Activated CD4-positive, alpha-beta T cell treated with anti-CD3 and anti-CD28 coated beads for 36 hours (primary cell): ENCODE results near the gene WDR73. TPM values are rescaled to one million over a fixed set of nuclear protein-coding genes. Genes with fewer than 3 reads are reported as not detected.
A peak's percentile ranks its signal among the peaks of the same experiment; 100 is the strongest.

Experiments
- ATAC-seq: fragments of 200-7000 bp; cut with Tn5 transposase; one replicate; pipeline ENCODE4 v1.10.0; 2021; ENCODE audit warnings: mild to moderate bottlenecking, moderate library complexity
- CTCF ChIA-PET: fragments of 350-600 bp; sonication (Branson Sonifier 250); formaldehyde crosslinking; loops from one replicate; lab custom pipeline; 2021; ENCODE audit warnings: antibody characterized with exemption; lab: Charles Lee
- POLR2A ChIA-PET: fragments of 350-600 bp; sonication (Branson Sonifier 250); formaldehyde crosslinking; loops from one replicate; lab custom pipeline; 2021; ENCODE audit warnings: antibody characterized with exemption, inconsistent platforms; lab: Charles Lee
- DNase-seq: peaks from one replicate; pipeline ENCODE4 v3.0.0-alpha.2; 2020
- H3K27ac Mint-ChIP-seq: one replicate; pipeline ENCODE4 v1.8.0; 2021; ENCODE audit warnings: mixed read lengths
- H3K27me3 Mint-ChIP-seq: one replicate; pipeline ENCODE4 v1.8.0; 2021; ENCODE audit warnings: mixed read lengths
- H3K36me3 Mint-ChIP-seq: one replicate; pipeline ENCODE4 v1.8.0; 2021; ENCODE audit warnings: low read depth, mixed read lengths
- H3K4me1 Mint-ChIP-seq: one replicate; pipeline ENCODE4 v1.8.0; 2021; ENCODE audit warnings: mixed read lengths
- H3K4me3 Mint-ChIP-seq: one replicate; pipeline ENCODE4 v1.8.0; 2021; ENCODE audit warnings: mild to moderate bottlenecking, moderate library complexity, mixed read lengths
- H3K9me3 Mint-ChIP-seq: one replicate; pipeline ENCODE4 v1.8.0; 2021; ENCODE audit warnings: low read depth, mixed read lengths
- intact Hi-C, 2 experiments: fragments of 100-400 bp; cut with DNase I in 1 of 2; cut with micrococcal nuclease in 1 of 2; formaldehyde crosslinking; loops; one replicate each; pipeline versions ENCODE4 v1.14.2 to v1.15.1; 2022 to 2024; cut with DNase I, micrococcal nuclease
- total RNA-seq, 2 experiments: library from RNA; stranded (reverse); gene quantifications; one replicate each; pipeline ENCODE4 v1.2.3, GENCODE V29; 2021

The WDR73 gene
- total RNA-seq, 2 experiments from 2014 or later = 12.4 to 13.3 TPM

DNA sequence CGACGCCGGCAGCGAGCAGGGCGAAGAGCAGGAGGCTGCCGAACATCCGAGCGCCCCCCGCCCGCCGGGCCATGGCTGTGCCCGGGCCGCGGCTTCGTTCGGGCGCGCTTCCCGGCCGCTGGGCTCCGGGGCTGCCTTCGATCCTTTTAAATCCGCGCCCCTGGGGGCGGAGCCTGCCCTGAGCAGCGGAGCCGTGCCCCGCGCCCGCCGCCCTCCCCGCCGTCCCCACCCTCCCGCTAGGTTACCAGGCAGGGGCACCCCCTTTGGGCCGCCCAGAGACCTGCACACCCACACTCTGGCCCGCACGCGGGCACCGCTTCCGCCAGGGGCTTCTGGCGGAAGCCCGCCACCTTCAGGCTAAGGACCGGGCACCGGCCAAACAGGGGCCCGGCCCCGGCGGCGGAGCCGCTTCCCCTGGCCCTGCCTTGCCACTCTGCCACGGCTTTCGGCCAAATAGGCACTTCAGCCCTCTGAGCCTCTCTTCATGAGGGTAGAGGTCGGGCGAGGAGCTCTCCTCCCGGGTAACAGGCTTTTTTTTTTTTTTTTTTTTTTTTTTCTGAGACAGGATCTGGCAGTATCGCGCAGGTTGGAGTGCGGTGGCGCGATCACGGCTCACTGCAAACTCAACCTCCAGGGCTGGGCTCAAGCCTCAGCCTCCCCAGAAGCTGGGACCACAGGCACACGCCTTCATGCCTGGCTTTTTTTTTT, 4.2 kb upstream of the WDR73 start, which contains the start of gene NMB:
NMB (minus strand) TSS at position 120 of the 708 bp plus-strand sequence; CDS start at position 73, 47 bp downstream.
- Mint-ChIP-seq H3K27ac (peak within 1 kb of the TSS; percentile 66), H3K4me3 (peak within 1 kb of the TSS; percentile 69), H3K36me3 (peaks cover under 1% of the 10 kb centered on the region), H3K9me3 (no peaks in the 10 kb centered on the region), H3K4me1 (peaks cover 30% of the 10 kb centered on the region), H3K27me3 (no peaks in the 10 kb centered on the region)
- ATAC-seq (peak; percentile 56), DNase-seq (peak; percentile 89)
- POLR2A ChIA-PET = interaction anchor here (0.6 to 1.0 kb wide), 4 partner anchors 48 to 116 kb away, joined by 3 to 4 read pairs (median 4); no protein-coding TSS in a partner anchor
- intact Hi-C loops = loop anchor here in 1 of 2 experiments (1.0 kb wide), 4 partner anchors 58 to 90 kb away; partner anchors contain the start of genes SEC11A and ZNF592
- CTCF ChIA-PET = interaction anchor here (0.6 to 1.3 kb wide), 9 partner anchors 15 to 310 kb away, joined by 3 to 6 read pairs (median 3); no protein-coding TSS in a partner anchor

DNA sequence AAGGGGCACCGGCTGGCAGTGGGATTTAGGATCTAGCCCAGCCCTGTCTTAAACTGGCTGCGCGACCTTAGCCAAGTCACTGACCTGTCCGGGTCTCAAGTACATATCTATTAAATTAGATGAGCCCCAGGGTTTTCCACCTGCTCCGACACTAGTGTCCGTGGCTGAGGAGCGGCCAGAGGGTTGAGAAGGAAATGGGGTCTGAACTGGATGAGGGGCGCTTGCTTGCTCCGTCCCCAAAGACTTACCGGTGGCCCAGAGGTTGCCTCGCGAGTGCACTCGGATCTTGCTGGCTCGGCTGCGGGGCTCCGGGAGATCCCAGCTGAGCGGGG, 3.6 kb upstream of the WDR73 start:
- POLR2A ChIA-PET = no interaction called here
- peaks cover 3% of the 10 kb centered on the region for H3K36me3 Mint-ChIP-seq
- H3K9me3 Mint-ChIP-seq = no peaks in the 10 kb centered on the region
- H3K4me1 Mint-ChIP-seq = peaks cover 34% of the 10 kb centered on the region
- H3K27ac Mint-ChIP-seq = peak overlapping the region; percentile 66
- peak overlapping the region; percentile 69 for H3K4me3 Mint-ChIP-seq
- DNase-seq (no peak), ATAC-seq (no peak)
- H3K27me3 Mint-ChIP-seq = no peaks in the 10 kb centered on the region
- CTCF ChIA-PET = interaction anchor here (0.7 to 2.0 kb wide), 3 partner anchors 22 to 310 kb away, joined by 3 to 4 read pairs (median 4); no protein-coding TSS in a partner anchor
- intact Hi-C loops = loop anchor here in 1 of 2 experiments (1.0 kb wide), 4 partner anchors 59 to 91 kb away; partner anchors contain the start of genes SEC11A and ZNF592

DNA sequence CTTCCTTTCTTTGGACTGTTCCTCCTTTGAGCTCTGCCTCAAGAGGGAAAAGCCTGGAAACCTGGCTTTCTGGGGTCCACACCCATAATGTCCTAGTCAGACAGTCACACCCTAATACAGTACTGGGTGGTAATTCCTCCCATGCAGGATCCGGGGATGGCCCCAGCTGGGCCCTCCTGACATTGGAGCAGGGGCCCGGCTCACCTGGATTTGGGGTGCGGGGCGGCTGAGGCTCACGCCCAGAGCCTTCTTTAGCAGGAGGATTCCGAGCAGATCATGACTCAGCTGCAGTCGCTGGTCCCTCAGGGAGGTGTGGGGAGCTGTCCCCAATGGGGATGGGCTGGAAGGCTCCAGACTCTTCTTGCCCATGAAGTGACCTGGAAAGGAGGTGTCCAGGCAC, 2.9 kb upstream of the WDR73 start:
- H3K27ac Mint-ChIP-seq = no peak overlapping the region
- ChIA-PET POLR2A (no interaction called here), CTCF (interaction anchor here (0.8 to 2.0 kb wide), 4 partner anchors 19 to 219 kb away, joined by 3 to 4 read pairs (median 4); no protein-coding TSS in a partner anchor)
- peak overlapping the region; percentile 69 for H3K4me3 Mint-ChIP-seq
- no peaks in the 10 kb centered on the region for H3K27me3 Mint-ChIP-seq
- H3K9me3 Mint-ChIP-seq = no peaks in the 10 kb centered on the region
- H3K4me1 Mint-ChIP-seq = peaks cover 38% of the 10 kb centered on the region
- no peak for DNase-seq
- intact Hi-C loops = no loop called here
- peaks cover 7% of the 10 kb centered on the region for H3K36me3 Mint-ChIP-seq
- no peak for ATAC-seq

DNA sequence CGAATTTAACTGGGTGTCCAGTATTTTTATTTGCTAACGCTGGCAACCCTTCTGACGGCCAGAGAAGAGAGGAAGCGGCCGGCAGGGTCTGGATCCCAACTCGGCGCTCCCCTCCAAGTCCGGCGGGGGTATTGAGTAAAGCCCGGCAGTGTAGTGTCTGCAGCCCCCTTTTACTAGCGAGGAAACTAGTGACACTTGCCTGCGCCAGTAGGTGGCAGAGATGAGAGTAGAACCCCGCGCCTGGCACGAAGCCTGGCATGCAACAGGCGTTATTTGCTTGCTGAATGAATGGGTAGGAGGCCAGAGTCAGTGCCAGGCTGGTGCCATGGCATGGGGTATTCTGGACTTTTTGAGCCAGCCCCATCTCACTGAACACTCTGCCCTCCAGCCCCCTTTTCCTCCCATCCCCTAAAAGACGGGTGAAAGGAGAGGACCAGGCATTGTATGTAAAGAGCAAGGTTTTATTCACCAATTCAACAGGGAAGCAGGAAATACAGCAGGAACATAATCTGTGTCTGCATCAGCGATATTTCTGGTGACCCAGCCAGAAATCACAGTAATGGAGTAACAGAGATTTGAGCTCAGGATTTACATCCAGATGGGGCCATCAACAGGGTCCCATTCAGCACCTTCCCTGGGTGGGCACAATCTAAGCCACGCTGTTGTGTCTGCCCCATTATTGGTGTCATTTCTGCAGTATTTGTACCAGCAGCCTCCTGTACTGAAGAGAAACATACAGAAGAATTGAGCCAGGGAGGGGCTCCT, 788 bp upstream of the WDR73 start:
- ATAC-seq = peak; percentile 67
- peaks cover 42% of the 10 kb centered on the region for H3K4me1 Mint-ChIP-seq
- ChIA-PET CTCF (interaction anchor here (0.5 to 2.3 kb wide), 18 partner anchors 8 to 326 kb away, joined by 3 to 7 read pairs (median 4); partner anchors contain the start of gene SEC11A), POLR2A (interaction anchor here (0.6 to 1.5 kb wide), 5 partner anchors 23 to 326 kb away, joined by 3 to 6 read pairs (median 3); no protein-coding TSS in a partner anchor)
- no peaks in the 10 kb centered on the region for H3K9me3 Mint-ChIP-seq
- H3K4me3 Mint-ChIP-seq = peak overlapping the region; percentile 93
- DNase-seq = peak; percentile 90
- intact Hi-C loops = loop anchor here (1.0 to 2.0 kb wide), 13 partner anchors 14 to 326 kb away; partner anchors contain the start of genes SEC11A (in 2 of the 2), ZNF592 (in 2 of the 2) and PDE8A (in 1 of the 2)
- peaks cover 12% of the 10 kb centered on the region for H3K36me3 Mint-ChIP-seq
- no peaks in the 10 kb centered on the region for H3K27me3 Mint-ChIP-seq
- H3K27ac Mint-ChIP-seq = peak overlapping the region; percentile 63

DNA sequence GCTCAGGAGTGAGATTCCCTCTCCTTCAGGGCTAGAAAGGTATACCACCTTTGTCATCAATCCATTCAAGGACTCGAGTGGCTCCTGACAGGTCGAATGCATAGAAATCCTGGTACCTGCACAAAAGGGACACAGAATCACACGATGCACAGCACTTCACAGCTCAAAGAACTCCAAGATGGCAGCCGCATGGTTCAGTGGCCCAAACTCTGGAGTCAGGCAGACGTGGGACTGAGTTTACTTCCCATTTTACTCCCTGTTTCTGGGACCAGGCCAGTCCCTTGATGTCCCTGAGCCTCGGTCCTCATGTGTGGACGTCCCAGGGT, 536 bp downstream of the WDR73 start:
- Mint-ChIP-seq H3K27me3 (no peaks in the 10 kb centered on the region), H3K27ac (peak overlapping the region; percentile 93), H3K36me3 (peaks cover 17% of the 10 kb centered on the region), H3K4me3 (peak overlapping the region; percentile 93), H3K9me3 (no peaks in the 10 kb centered on the region), H3K4me1 (peaks cover 35% of the 10 kb centered on the region)
- intact Hi-C loops = no loop called here
- ChIA-PET POLR2A (interaction anchor here (0.8 to 1.5 kb wide), 7 partner anchors 18 to 327 kb away, joined by 3 to 6 read pairs (median 4); partner anchors contain the start of gene SEC11A), CTCF (interaction anchor here (0.6 to 2.4 kb wide), 18 partner anchors 10 to 327 kb away, joined by 3 to 7 read pairs (median 4); partner anchors contain the start of genes ALPK3 and SEC11A)
- ATAC-seq (no peak), DNase-seq (peak; percentile 38)

DNA sequence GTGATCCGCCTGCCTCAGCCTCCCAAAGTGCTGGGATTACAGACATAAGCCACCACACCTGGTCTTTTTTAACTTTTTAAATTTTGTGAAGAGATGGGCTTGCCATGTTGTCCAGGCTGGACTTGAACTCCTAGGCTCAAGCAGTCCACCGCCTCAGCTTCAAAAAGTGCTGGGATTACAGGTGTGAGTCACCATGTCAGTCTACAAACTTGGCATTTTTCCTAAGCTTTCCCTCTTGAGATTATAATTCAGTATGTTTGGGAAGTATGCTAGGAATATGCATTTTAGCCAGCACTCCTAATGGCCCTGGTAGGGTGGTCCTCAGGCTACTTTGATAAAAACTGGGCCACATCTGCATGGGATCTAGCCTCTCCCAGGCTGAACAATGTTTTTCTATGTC, 4.4 kb downstream of the WDR73 start:
- CTCF ChIA-PET = interaction anchor here (0.7 to 1.1 kb wide), 3 partner anchors 11 to 225 kb away, joined by 3 read pairs; no protein-coding TSS in a partner anchor
- H3K27ac Mint-ChIP-seq = no peak overlapping the region

DNA sequence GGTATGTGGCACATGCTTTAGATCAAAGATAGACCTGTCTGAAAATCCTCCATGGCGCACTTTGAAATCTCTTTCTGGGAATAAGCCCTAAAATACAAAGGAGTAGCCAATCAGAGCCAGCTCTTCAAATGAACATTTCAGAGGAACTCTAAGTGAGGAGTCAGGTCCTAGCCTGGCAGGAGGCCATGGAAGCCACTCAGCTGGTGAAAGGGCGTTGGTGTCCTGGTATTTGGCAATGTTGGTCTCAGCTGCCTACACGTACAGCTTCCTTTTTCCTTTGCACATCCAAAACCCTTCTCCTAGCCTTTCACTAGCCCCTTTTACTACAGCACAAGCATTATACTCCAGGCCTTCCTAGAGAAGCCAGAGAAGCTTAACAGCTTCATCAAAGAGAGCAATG, 5.5 kb downstream of the WDR73 start:
- intact Hi-C loops = no loop called here
- Mint-ChIP-seq H3K27ac (peak overlapping the region; percentile 79), H3K4me1 (peaks cover 28% of the 10 kb centered on the region), H3K4me3 (no peak overlapping the region), H3K27me3 (no peaks in the 10 kb centered on the region), H3K9me3 (no peaks in the 10 kb centered on the region), H3K36me3 (peaks cover 44% of the 10 kb centered on the region)
- no peak for DNase-seq
- POLR2A ChIA-PET = no interaction called here
- ATAC-seq = no peak
- CTCF ChIA-PET = interaction anchor here (0.9 to 1.1 kb wide), 2 partner anchors 10 to 11 kb away, joined by 3 read pairs; no protein-coding TSS in a partner anchor

More for the DNA sequence above, 4.4 kb downstream of the WDR73 start:
- Mint-ChIP-seq H3K4me1 (peaks cover 28% of the 10 kb centered on the region), H3K27me3 (no peaks in the 10 kb centered on the region), H3K4me3 (no peak overlapping the region), H3K9me3 (no peaks in the 10 kb centered on the region), H3K36me3 (peaks cover 40% of the 10 kb centered on the region)
- intact Hi-C loops = no loop called here
- ATAC-seq = no peak
- no peak for DNase-seq
- POLR2A ChIA-PET = no interaction called here

DNA sequence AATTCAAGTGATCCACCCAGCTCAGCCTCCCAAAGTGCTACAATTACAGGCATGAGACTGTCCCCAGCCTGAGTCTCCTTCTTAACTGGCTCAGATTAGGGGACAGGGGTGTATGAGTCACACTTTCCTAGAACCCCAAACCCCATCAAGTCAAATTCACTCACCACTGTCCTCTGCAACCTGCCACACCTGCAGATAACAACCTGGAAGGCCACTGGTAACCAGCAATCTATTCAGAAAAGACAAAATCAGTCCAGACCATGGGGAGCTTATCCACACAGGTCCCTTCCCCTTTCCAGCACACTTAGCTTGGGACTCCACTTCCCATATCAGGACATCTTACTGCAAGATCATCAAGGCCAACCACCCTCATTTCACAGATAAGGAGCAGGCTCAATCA, 6.4 kb downstream of the WDR73 start:
- CTCF ChIA-PET = interaction anchor here (0.6 to 1.1 kb wide), 3 partner anchors 13 to 103 kb away, joined by 3 read pairs; no protein-coding TSS in a partner anchor
- peaks cover 47% of the 10 kb centered on the region for H3K36me3 Mint-ChIP-seq
- peak overlapping the region; percentile 18 for H3K27ac Mint-ChIP-seq

DNA sequence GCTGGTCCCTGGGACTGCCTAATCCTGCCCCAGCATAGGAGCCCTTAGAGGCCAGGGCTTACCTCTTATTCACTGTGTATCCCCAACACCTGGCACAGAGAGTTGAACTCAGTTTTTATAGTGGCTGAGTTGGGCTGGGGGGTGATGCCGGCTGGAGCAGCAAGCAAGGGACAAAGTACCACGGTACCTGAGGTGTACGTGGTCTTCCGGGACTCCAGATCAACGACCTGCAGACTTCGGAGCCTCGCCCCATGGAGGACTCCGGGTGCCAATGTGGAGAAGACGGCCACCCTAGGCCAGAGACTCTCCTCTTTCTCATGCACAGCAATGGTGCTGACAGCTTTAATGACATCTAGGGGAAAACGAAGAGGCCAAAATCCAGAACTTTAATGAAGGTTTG, 8.1 kb downstream of the WDR73 start:
- Mint-ChIP-seq H3K27ac (no peak overlapping the region), H3K36me3 (peaks cover 49% of the 10 kb centered on the region), H3K4me1 (peaks cover 13% of the 10 kb centered on the region), H3K4me3 (no peak overlapping the region), H3K9me3 (no peaks in the 10 kb centered on the region), H3K27me3 (no peaks in the 10 kb centered on the region)
- CTCF ChIA-PET = interaction anchor here (0.7 kb wide), 1 partner anchor 11 kb away, joined by 3 read pairs; no protein-coding TSS in a partner anchor
- intact Hi-C loops = no loop called here
- DNase-seq = no peak
- ATAC-seq = no peak
- POLR2A ChIA-PET = no interaction called here

More for the DNA sequence above, 6.4 kb downstream of the WDR73 start:
- intact Hi-C loops = no loop called here
- Mint-ChIP-seq H3K4me3 (no peak overlapping the region), H3K9me3 (no peaks in the 10 kb centered on the region), H3K27me3 (no peaks in the 10 kb centered on the region), H3K4me1 (peaks cover 21% of the 10 kb centered on the region)
- DNase-seq (no peak), ATAC-seq (no peak)
- POLR2A ChIA-PET = no interaction called here

DNA sequence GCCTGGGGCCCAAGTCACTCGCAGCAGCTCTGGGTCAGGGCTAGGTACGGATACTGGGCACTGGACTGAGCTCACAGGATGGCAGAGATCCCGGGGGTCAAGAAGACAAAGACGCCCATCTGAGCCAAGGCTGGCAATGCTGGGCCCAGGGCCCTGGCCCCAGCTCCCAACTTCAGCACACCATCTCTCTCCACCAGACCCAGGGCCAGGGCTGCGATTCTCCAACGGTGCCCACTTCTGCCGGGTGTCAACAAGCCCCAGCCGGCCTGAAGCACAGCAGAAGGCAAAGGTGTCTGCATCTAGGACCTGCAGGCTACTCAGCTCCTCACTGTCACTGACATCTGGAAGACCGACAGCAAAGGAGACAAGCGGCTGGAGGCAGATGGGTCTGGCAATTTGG, 8.6 kb downstream of the WDR73 start:
- H3K4me1 Mint-ChIP-seq = peaks cover 18% of the 10 kb centered on the region
- peaks cover 52% of the 10 kb centered on the region for H3K36me3 Mint-ChIP-seq
- ChIA-PET POLR2A (interaction anchor here (0.7 to 0.8 kb wide), 2 partner anchors 9 to 97 kb away, joined by 4 to 8 read pairs; no protein-coding TSS in a partner anchor), CTCF (interaction anchor here (0.7 kb wide), 1 partner anchor 11 kb away, joined by 3 read pairs; no protein-coding TSS in a partner anchor)
- DNase-seq (no peak), ATAC-seq (no peak)
- no peaks in the 10 kb centered on the region for H3K27me3 Mint-ChIP-seq
- no peak overlapping the region for H3K4me3 Mint-ChIP-seq
- no peaks in the 10 kb centered on the region for H3K9me3 Mint-ChIP-seq
- intact Hi-C loops = no loop called here
- H3K27ac Mint-ChIP-seq = no peak overlapping the region
